Stimulated activated CD4-positive, alpha-beta T cell treated with anti-CD3 and anti-CD28 coated beads, Interleukin-15, amount 100 ng/mL, for 24 hours (primary cell): ENCODE data around the gene NCAPH2.

Source experiments
- DNase-seq: peaks from one replicate; pipeline ENCODE4 v3.0.0-alpha.2; 2020

NCAPH2 gene

GRCh38 chr22:50490531-50491308 lies 17.3 kb upstream of the NCAPH2 start:
- DNase-seq: peak; percentile 39

GRCh38 chr22:50497093-50497492 lies 10.9 kb upstream of the NCAPH2 start:
- no peak for DNase-seq

GRCh38 chr22:50498322-50498890 lies 9.6 kb upstream of the NCAPH2 start:
- DNase-seq: peak; percentile 79

- DNase-seq: no peak
Measured at GRCh38 chr22:50500452-50500851, 7.6 kb upstream of the NCAPH2 start.

- no peak for DNase-seq
Measured at GRCh38 chr22:50502096-50502495, 5.9 kb upstream of the NCAPH2 start.

GRCh38 chr22:50502628-50503474 lies 5.2 kb upstream of the NCAPH2 start:
- DNase-seq: no peak

- peak; percentile 38 for DNase-seq
Measured at GRCh38 chr22:50503475-50504145, 4.4 kb upstream of the NCAPH2 start.

- no peak for DNase-seq
Measured at GRCh38 chr22:50504369-50505211, 3.4 kb upstream of the NCAPH2 start.

- no peak for DNase-seq
Measured at GRCh38 chr22:50505276-50505775, 2.7 kb upstream of the NCAPH2 start.

GRCh38 chr22:50505776-50506610 lies 2.0 kb upstream of the NCAPH2 start:
- no peak for DNase-seq

- no peak for DNase-seq
Measured at GRCh38 chr22:50506611-50507420, 1.2 kb upstream of the NCAPH2 start.

- DNase-seq: peak; percentile 94
Measured at GRCh38 chr22:50507421-50507990, 518 bp upstream of the NCAPH2 start, which contains the start of gene LMF2. Gene LMF2 (minus strand): TSS chr22:50507702. CDS start chr22:50507675, 27 bp downstream.

- DNase-seq: no peak
Measured at GRCh38 chr22:50508897-50509296, 873 bp downstream of the NCAPH2 start.

GRCh38 chr22:50513175-50513574 lies 5.2 kb downstream of the NCAPH2 start:
- no peak for DNase-seq

- DNase-seq: no peak
Measured at GRCh38 chr22:50516068-50516467, 8.0 kb downstream of the NCAPH2 start.

GRCh38 chr22:50516891-50517290 lies 8.9 kb downstream of the NCAPH2 start:
- no peak for DNase-seq

GRCh38 chr22:50517495-50518260 lies 9.7 kb downstream of the NCAPH2 start:
- no peak for DNase-seq

GRCh38 chr22:50518606-50519005 lies 10.6 kb downstream of the NCAPH2 start:
- DNase-seq: no peak

- no peak for DNase-seq
Measured at GRCh38 chr22:50519151-50519550, 11.1 kb downstream of the NCAPH2 start.
